SK-N-SH treated with all-trans-retinoic acid at 6 μM for 48 hours (cell line): Measurements from ENCODE around the gene TLL1.

ENCODE experiments used
- ARNTL ChIP-seq: fragments of 450-650 bp; formaldehyde crosslinking; IDR thresholded peaks from 2 replicates; pipeline ENCODE4 v1.5.0; 2020; ENCODE audit warnings: low read depth, mild to moderate bottlenecking, moderate library complexity, borderline replicate concordance
- BACH2 ChIP-seq: fragments of 250-450 bp; sonication (Bioruptor Pico); IDR thresholded peaks from 2 replicates; pipeline ENCODE4 v1.9.0; 2021; ENCODE audit warnings: mild to moderate bottlenecking, borderline replicate concordance
- RARB ChIP-seq: fragments of 250-450 bp; sonication (Bioruptor Pico); IDR thresholded peaks from 2 replicates; pipeline ENCODE4 v1.8.0; 2021; ENCODE audit warnings: mild to moderate bottlenecking, moderate library complexity
- SNAI2 ChIP-seq: fragments of 250-450 bp; sonication (Bioruptor Pico); IDR thresholded peaks from 2 replicates; pipeline ENCODE4 v1.5.0; 2020; ENCODE audit warnings: mild to moderate bottlenecking, moderate library complexity
- ZNF70 ChIP-seq: fragments of 450-650 bp; formaldehyde crosslinking; IDR thresholded peaks from 2 replicates; pipeline ENCODE4 v1.5.0; 2020; ENCODE audit warnings: mild to moderate bottlenecking, moderate library complexity

DNA sequence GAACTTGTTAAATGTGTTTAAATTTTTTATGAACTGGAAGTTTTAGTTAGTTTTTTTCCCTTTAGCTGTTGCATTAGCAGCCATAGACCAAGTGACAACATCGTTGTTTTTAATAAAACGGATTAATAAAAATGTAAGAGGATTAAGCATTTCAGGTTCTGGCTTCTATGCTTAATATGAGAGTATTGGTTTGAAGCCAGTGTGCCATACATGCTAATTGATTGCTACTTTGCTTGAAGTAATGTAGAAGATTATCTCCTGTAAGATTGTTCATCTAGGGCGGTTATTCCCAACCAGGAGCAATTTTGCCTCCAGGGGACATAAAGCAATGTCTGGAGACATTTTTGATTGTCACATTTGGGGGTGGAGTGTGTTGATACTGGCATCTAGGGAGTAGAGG is 54.3 kb downstream of the TLL1 start:
- TF ChIP-seq RARB (CRISPR knock-in tag) = no peak
- no peak for TF ChIP-seq BACH2 (CRISPR knock-in tag)
- no peak for TF ChIP-seq ARNTL (CRISPR knock-in tag)
- TF ChIP-seq ZNF70 (CRISPR knock-in tag) = no peak
- TF ChIP-seq SNAI2 (CRISPR knock-in tag) = no peak
